Germinal center (tissue), 1 donor: ENCODE results near the gene UTP18.

Experiments used
- DNase-seq: peaks from one replicate; pipeline ENCODE4 v3.0.0; 2012; ENCODE audit warnings: mixed read lengths, low spot score

The UTP18 gene

DNA sequence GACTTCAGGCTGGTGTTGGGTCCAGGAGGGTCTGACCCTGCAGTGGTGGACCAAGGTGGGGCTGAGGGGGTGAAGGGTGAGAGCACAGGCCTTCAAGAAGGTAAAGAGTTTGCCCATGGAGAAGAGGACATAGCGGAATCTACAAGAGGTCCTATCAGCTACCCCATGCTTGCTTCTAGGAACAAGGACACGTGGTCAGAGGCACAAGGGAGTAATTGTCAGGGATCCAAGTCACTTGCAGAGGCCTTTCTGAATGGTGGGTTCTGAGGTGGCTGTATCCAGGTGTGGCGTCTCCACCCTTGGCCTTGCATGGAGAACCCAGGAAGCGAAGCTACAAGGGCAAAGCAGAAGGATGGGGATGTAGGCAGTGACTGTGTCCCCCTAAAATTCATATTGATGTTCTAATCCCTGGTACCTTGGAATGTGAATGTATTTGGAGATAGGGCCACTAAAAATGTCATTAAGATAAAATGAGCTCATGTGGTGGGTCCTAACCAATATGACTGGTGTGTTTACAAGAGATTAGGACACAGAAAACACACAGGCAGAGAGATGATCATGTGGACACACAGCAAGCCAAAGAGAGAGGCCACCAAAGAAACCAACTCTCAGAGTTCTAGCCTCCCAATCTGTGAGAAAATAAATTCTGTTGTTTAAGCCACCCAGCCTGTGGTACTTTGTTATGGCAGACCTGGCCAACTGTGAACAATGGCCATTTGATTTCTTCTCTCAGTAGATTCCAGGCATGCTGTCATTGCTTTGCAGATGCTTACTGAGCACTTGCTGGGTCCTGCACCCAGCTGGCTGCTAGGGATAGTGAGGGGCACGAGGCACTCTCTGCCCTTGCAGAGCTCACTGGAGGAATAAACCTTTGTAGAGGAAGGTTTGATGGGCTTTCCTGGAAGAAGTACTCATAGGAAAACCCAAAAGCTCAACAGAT, 75.8 kb downstream of the UTP18 start:
- DNase-seq: no peak

DNA sequence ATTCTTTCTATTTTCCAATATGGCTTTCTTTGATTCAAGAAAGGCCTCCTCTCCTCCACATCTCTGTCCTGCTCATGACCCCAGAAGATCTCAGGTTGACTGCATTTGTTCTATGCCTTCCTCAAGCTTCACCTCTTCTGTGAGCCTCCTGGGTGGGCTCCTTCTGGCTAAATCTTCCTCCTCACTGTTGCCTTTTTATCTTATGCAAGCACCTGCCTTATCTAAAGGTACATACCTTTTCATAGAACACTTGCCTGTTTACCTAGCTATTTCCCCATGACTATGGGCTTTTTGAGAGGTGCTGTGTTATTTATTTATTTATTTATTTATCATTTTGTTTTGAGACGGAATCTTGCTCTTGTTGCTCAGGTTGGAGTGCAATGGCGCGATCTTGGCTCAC, 81.1 kb downstream of the UTP18 start:
- DNase-seq: no peak

DNA sequence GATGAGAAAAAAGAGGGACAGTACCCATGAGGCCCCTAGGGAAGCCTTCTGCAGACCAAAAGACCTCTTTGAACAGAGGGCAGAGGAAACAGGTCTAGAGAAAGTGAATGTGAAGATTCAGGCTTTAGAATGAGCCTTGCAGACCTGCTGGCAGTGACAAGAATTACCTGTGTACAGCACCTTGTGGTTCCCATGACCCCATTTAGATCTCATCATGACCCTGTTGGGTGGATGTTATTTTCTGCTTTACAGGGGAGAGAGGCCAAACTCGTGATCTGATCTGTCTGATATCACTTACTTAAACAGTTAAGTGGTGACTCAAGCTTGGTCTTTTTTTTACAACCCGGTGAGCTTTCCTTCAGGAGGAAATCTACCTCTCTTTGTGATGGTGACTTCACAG, 81.9 kb downstream of the UTP18 start:
- no peak for DNase-seq

DNA sequence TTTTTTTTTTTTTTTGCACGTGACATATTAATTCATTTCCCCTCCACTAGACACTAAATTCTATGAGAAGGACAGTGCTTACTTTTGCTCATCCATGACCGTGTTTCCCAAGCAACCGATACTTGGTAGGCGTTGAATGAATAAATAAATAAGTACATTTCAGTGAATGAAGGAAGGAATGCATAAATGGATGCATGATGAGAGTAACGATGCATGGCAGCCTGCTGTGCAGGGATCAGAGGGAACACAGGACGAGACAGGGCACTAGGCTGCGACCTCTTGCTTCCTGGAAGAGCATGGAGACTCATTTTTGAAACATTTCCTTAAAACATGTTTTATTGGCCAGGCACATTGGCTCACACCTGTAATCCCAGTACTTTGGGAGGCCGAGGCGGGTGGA, 84.2 kb downstream of the UTP18 start:
- no peak for DNase-seq

DNA sequence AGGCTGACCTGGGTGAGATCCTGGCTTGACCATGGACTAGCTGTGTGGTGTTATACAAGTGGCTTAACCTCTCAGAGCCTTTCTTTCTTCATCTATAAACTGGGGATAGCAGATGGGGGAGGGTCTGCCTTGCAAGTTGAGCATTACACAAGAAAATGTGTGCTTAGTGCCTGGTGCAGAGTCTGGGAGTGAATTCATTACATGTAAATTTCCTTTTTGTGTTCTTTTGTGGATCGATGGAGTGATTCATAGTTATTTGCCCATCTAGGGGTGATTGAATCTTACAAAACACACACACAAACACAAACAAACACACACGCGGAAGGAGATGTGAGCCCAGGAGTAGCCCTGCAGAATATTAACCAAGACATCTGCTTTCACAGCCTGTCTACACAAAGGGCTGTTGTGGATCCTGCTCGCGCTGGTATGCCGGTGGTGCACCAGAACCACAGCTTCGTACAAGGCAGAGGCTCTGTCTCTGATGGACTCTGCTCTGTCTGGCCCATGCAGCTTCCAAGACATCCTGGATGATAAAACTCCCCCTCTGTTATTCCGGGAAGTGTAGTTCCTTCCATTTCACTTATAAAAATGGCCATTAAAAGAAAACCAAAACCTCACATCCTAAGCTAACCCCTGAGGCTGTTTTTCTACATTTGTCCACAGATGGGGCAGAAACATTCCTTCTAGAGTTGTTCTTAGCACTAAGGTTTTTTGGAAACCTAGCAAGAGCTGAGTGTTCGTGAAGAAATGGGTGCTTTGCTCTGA, 86.1 kb downstream of the UTP18 start:
- DNase-seq: no peak
